IMR-90 (cell line): ENCODE results near the gene GTF2F2. TPM values are rescaled to one million over a fixed set of nuclear protein-coding genes. Genes with fewer than 3 reads are reported as not detected.

ENCODE experiments used
- ATAC-seq: fragments of 200-7000 bp; cut with Tn5 transposase; 2 replicates; pipeline ENCODE4 v1.9.1; 2020; ENCODE audit warnings: low read depth, mild to moderate bottlenecking, moderate library complexity
- BruUV-seq: library from RNA; stranded (reverse); fragments of 400-500 nt; replicated peaks from 2 replicates; lab custom pipeline; 2021; lab: Mats Ljungman, UMichigan
- CTCF ChIA-PET: fragments of 300-600 bp; formaldehyde crosslinking; extraction: SDS; loops from one replicate; lab custom pipeline; 2021; ENCODE audit warnings: antibody characterized with exemption; lab: Yijun Ruan, JAX
- POLR2A ChIA-PET: fragments of 300-600 bp; sonication (Branson Sonifier 250); formaldehyde crosslinking; loops from one replicate; lab custom pipeline; 2022; ENCODE audit warnings: antibody characterized with exemption; ENCODE audit not compliant: unreplicated experiment; lab: Charles Lee
- DNase-seq: peaks from one replicate; pipeline ENCODE4 v3.0.0; 2013
- H2AFZ ChIP-seq: replicated peaks from 2 replicates; pipeline ENCODE3; 2013; ENCODE audit warnings: low read length, mild to moderate bottlenecking; ENCODE audit not compliant: poor library complexity
- H2AK5ac ChIP-seq: 2 replicates; pipeline ENCODE4 v1.6.1; 2013; ENCODE audit warnings: low read depth, low read length, inconsistent platforms
- H2AK9ac ChIP-seq: replicated peaks from 2 replicates; pipeline ENCODE3; 2013; ENCODE audit warnings: mild to moderate bottlenecking, low read depth, low read length, moderate library complexity; ENCODE audit not compliant: poor library complexity
- H2BK120ac ChIP-seq: 2 replicates; pipeline ENCODE4 v1.6.1; 2013; ENCODE audit warnings: low read depth, low read length, inconsistent platforms
- H2BK15ac ChIP-seq: 3 replicates; pipeline ENCODE4 v1.6.1; 2013; ENCODE audit warnings: low read depth, low read length, inconsistent platforms
- H2BK20ac ChIP-seq: 2 replicates; pipeline ENCODE4 v1.6.1; 2013; ENCODE audit warnings: low read depth, mild to moderate bottlenecking, inconsistent platforms, low read length, moderate library complexity
- H2BK5ac ChIP-seq: 2 replicates; pipeline ENCODE4 v1.6.1; 2013; ENCODE audit warnings: mild to moderate bottlenecking, low read depth, low read length, inconsistent platforms; ENCODE audit not compliant: poor library complexity, severe bottlenecking
- H3K14ac ChIP-seq: replicated peaks from 2 replicates; pipeline ENCODE4 v1.6.1; 2013; ENCODE audit warnings: low read depth, low read length, inconsistent platforms
- H3K18ac ChIP-seq: 2 replicates; pipeline ENCODE4 v1.6.1; 2013; ENCODE audit warnings: low read depth, low read length, control low read depth
- H3K23ac ChIP-seq: 2 replicates; pipeline ENCODE4 v1.6.1; 2013; ENCODE audit warnings: low read depth, low read length, inconsistent platforms
- H3K27ac ChIP-seq: 2 replicates; pipeline ENCODE4 v1.5.1; 2013; ENCODE audit warnings: mild to moderate bottlenecking, control low read depth, low read length; ENCODE audit not compliant: insufficient read depth
- H3K27me3 ChIP-seq: 2 replicates; pipeline ENCODE4 v1.6.1; 2013; ENCODE audit warnings: low read length; ENCODE audit not compliant: control insufficient read depth, insufficient read depth
- H3K36me3 ChIP-seq: 2 replicates; pipeline ENCODE4 v1.6.1; 2013; ENCODE audit warnings: low read length, mixed read lengths; ENCODE audit not compliant: control insufficient read depth, insufficient read depth
- H3K4ac ChIP-seq: 2 replicates; pipeline ENCODE4 v1.6.1; 2013; ENCODE audit warnings: low read depth, low read length, inconsistent platforms
- H3K4me1 ChIP-seq: 2 replicates; pipeline ENCODE4 v1.6.1; 2013; ENCODE audit warnings: low read length, mixed read lengths; ENCODE audit not compliant: control insufficient read depth, insufficient read depth
- H3K4me2 ChIP-seq: 2 replicates; pipeline ENCODE4 v1.6.1; 2013; ENCODE audit warnings: low read depth, mild to moderate bottlenecking, control low read depth, low read length, moderate library complexity
- H3K4me3 ChIP-seq: 2 replicates; pipeline ENCODE4 v1.5.1; 2013; ENCODE audit warnings: low read depth, mild to moderate bottlenecking, control low read depth, low read length, moderate library complexity; ENCODE audit not compliant: insufficient read depth
- H3K56ac ChIP-seq: 2 replicates; pipeline ENCODE4 v1.6.1; 2013; ENCODE audit warnings: low read length, inconsistent platforms; ENCODE audit not compliant: insufficient read depth; ENCODE audit errors: extremely low read depth
- H3K79me1 ChIP-seq, 2 experiments: 2 replicates each; pipeline ENCODE4 v1.6.1; 2013; ENCODE audit warnings: low read length in 2 of 2, inconsistent platforms in 1 of 2, low read depth in 1 of 2
- H3K9ac ChIP-seq: 2 replicates; pipeline ENCODE4 v1.6.1; 2013; ENCODE audit warnings: low read depth, low read length, control low read depth
- H3K9me1 ChIP-seq: 2 replicates; pipeline ENCODE4 v1.6.1; 2013; ENCODE audit warnings: low read length, inconsistent platforms; ENCODE audit not compliant: insufficient read depth
- H3K9me3 ChIP-seq: 2 replicates; pipeline ENCODE4 v1.6.1; 2013; ENCODE audit warnings: low read length; ENCODE audit not compliant: control insufficient read depth, insufficient read depth
- H4K20me1 ChIP-seq: 2 replicates; pipeline ENCODE4 v1.6.1; 2013; ENCODE audit warnings: low read length, inconsistent platforms; ENCODE audit not compliant: insufficient read depth
- H4K5ac ChIP-seq: 2 replicates; pipeline ENCODE4 v1.6.1; 2013; ENCODE audit warnings: mild to moderate bottlenecking, low read depth, low read length, control low read depth
- H4K8ac ChIP-seq, 2 experiments: 2 replicates each; pipeline ENCODE4 v1.6.1; 2013; ENCODE audit warnings: low read depth in 2 of 2, low read length in 2 of 2, control low read depth in 1 of 2, inconsistent platforms in 1 of 2
- H4K91ac ChIP-seq: 2 replicates; pipeline ENCODE4 v1.6.1; 2013; ENCODE audit warnings: low read depth, low read length, inconsistent platforms; ENCODE audit not compliant: insufficient read depth
- BHLHE40 ChIP-seq: fragments of 150-350 bp; IDR thresholded peaks from 2 replicates; pipeline ENCODE4 v1.6.1; 2016; ENCODE audit warnings: mild to moderate bottlenecking, low read depth, low read length
- CEBPB ChIP-seq: IDR thresholded peaks from 2 replicates; pipeline ENCODE4 v1.6.1; 2012; ENCODE audit warnings: low read depth, low read length, improper control_type of control experiment
- CHD1 ChIP-seq: IDR thresholded peaks from 2 replicates; pipeline ENCODE4 v1.6.1; 2012; ENCODE audit warnings: low read depth, low read length, improper control_type of control experiment
- FOS ChIP-seq: fragments of 150-350 bp; IDR thresholded peaks from 2 replicates; pipeline ENCODE4 v1.6.1; 2016; ENCODE audit warnings: low read depth, low read length
- MAFK ChIP-seq: IDR thresholded peaks from 2 replicates; pipeline ENCODE4 v1.6.1; 2012; ENCODE audit warnings: low read depth, low read length, improper control_type of control experiment
- MAZ ChIP-seq: IDR thresholded peaks from 2 replicates; pipeline ENCODE4 v1.6.1; 2012; ENCODE audit warnings: low read depth, mild to moderate bottlenecking, low read length, improper control_type of control experiment, moderate library complexity, borderline replicate concordance
- MXI1 ChIP-seq: IDR thresholded peaks from 2 replicates; pipeline ENCODE4 v1.6.1; 2012; ENCODE audit warnings: low read depth, mild to moderate bottlenecking, low read length, moderate library complexity, borderline replicate concordance
- NFE2L2 ChIP-seq: fragments of 150-350 bp; IDR thresholded peaks from 2 replicates; pipeline ENCODE4 v1.6.1; 2016; ENCODE audit warnings: low read depth, mild to moderate bottlenecking, low read length
- POLR2A ChIP-seq: IDR thresholded peaks from 2 replicates; pipeline ENCODE4 v1.6.1; 2012; ENCODE audit warnings: mild to moderate bottlenecking, low read depth, low read length
- RAD21 ChIP-seq: IDR thresholded peaks from 2 replicates; pipeline ENCODE4 v1.6.1; 2012; ENCODE audit warnings: low read length, improper control_type of control experiment
- RFX5 ChIP-seq: IDR thresholded peaks from 2 replicates; pipeline ENCODE4 v1.8.0; 2012; ENCODE audit warnings: low read depth, mild to moderate bottlenecking, low read length, moderate library complexity
- SMC3 ChIP-seq: fragments of 150-350 bp; IDR thresholded peaks from 2 replicates; pipeline ENCODE4 v1.6.1; 2016; ENCODE audit warnings: low read depth, mild to moderate bottlenecking, antibody characterized with exemption, low read length, moderate library complexity
- WGBS, 2 experiments: methylation state at CpG; one replicate each; pipeline versions ENCODE4 v1.1.5 to v1.1.7; 2013; ENCODE audit warnings: missing lambda C conversion rate in 2 of 2; ENCODE audit not compliant: insufficient read length in 1 of 2; ENCODE audit errors: extremely low coverage in 2 of 2; 5-methylcytosine and 5-hydroxymethylcytosine counted together
- dilution Hi-C: fragments of 300-500 bp; cut with HindIII; formaldehyde crosslinking; loops from one replicate; pipeline ENCODE4 v1.14.3; 2018; ENCODE audit warnings: low sequenced_read_pairs; ENCODE audit not compliant: unreplicated experiment
- in situ Hi-C: fragments of 300-500 bp; cut with MboI; formaldehyde crosslinking; loops from 3 replicates; pipeline ENCODE4 v1.14.3; 2019; ENCODE audit warnings: low sequenced_read_pairs, inconsistent platforms, mixed read lengths
- intact Hi-C: fragments of 100-400 bp; cut with micrococcal nuclease; formaldehyde crosslinking; loops from 2 replicates; pipeline ENCODE4 v1.10.0; 2022
- polyA plus RNA-seq, 3 experiments: library from polyadenylated mRNA; depleted of rRNA; stranded (reverse); fragments of >200 nt; gene quantifications; 2 replicates each; pipeline ENCODE4 v1.2.3, GENCODE V29; 2012; ENCODE audit warnings: low replicate concordance in 1 of 3
- total RNA-seq: library from RNA; depleted of rRNA; stranded (reverse); fragments of >200 nt; gene quantifications from 2 replicates; pipeline ENCODE4 v1.2.3, GENCODE V29; 2012
- TF ChIP-seq, protein P1 (sequence below): fragments of 150-350 bp; IDR thresholded peaks from 2 replicates; pipeline ENCODE4 v1.6.1; 2016; ENCODE audit warnings: low read depth, mild to moderate bottlenecking, low read length, moderate library complexity, borderline replicate concordance
- TF ChIP-seq, protein P2 (sequence below): fragments of 150-350 bp; IDR thresholded peaks from 2 replicates; pipeline ENCODE4 v1.6.1; 2017; ENCODE audit warnings: mild to moderate bottlenecking, antibody characterized with exemption, low read length, low read depth
- TF ChIP-seq, protein P3 (sequence below): conservative IDR thresholded peaks from 2 replicates; pipeline ENCODE4 v1.5.1; 2012; ENCODE audit warnings: mild to moderate bottlenecking, low read depth, low read length, improper control_type of control experiment

The GTF2F2 gene
- total and polyA plus RNA-seq, 2 of the 4 experiments (the other 2 are of a cell fraction) = 16.5 to 21.0 TPM

DNA sequence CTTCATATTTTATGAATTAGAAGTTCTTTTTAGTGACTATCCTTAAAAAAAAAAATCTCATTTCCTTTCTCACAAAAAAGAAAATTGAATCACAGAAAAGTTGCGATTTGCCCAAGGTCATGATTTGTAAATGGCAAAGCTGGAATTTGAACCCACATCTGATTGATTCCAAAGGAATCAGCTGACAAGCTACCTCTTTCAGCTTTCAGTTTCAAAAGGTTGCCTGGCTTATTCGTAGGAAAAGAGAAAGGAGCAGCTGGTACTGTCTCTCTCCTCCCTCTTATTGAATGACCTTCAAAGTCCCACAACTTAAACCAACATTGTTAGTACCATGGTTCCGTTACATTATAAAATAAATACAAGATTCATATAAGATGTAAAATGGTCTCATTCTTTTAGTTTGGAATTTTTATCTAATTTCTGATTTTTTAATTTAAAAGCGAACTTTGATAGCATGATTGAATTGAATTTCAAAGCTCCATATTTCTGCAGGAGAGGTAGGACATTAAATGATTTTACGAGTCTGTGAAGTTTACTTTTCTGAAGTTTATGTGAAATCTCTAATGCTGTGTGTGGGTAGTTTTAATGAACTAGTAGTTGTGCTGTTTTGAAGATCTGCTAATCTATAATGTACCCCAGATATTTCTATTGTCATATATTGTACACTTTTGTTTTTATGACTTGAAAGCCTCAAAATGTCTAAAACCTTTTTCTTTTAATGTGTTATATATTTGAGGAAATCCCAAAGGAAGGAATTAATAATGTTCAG lies 99.0 kb downstream of the GTF2F2 start:
- Histone ChIP-seq H2AK5ac (no peak overlapping the region), H2BK5ac (no peak overlapping the region), H3K18ac (no peak overlapping the region), H4K5ac (no peak overlapping the region; the same call in 1 of the 2 replicates), H3K4me3 (no peak overlapping the region), H3K4me1 (peaks cover 2% of the 10 kb centered on the region; the same call in 1 of the 2 replicates), H3K4me2 (no peak overlapping the region; the same call in 1 of the 2 replicates), H4K91ac (no peak overlapping the region), H3K9ac (no peak overlapping the region), H2AK9ac (no peak overlapping the region), H2BK20ac (no peak overlapping the region), H3K79me1 (peaks cover 29 to 37% of the 10 kb centered on the region in 2 experiments), H3K23ac (no peak overlapping the region), H4K8ac (peak overlapping the region in 1 of 2 experiments; percentile 14; a peak in 1 of 4 replicates), H4K20me1 (no peaks in the 10 kb centered on the region), H3K27ac (no peak overlapping the region), H3K56ac (no peak overlapping the region), H3K9me3 (no peaks in the 10 kb centered on the region), H3K9me1 (0 out of 2 replicates have a peak, but pooled peaks cover 2% of the 10 kb centered on the region), H3K36me3 (peaks cover 2% of the 10 kb centered on the region), H2BK120ac (no peak overlapping the region), H3K27me3 (no peaks in the 10 kb centered on the region), H2AFZ (no peak overlapping the region), H3K14ac (no peak overlapping the region), H3K4ac (no peak overlapping the region), H2BK15ac (no peak overlapping the region)
- in situ Hi-C loops (no loop called here), dilution Hi-C loops (no loop called here), intact Hi-C loops (no loop called here)
- POLR2A ChIA-PET = no interaction called here
- no CpG with 5 or more reads among the region's 5 CpGs for WGBS, 2 experiments
- CTCF ChIA-PET = interaction anchor here (0.6 kb wide), 2 partner anchors 11 to 121 kb away, joined by 3 read pairs; no protein-coding TSS in a partner anchor
- DNase-seq = no peak
- TF ChIP-seq NFE2L2 (no peak), MAFK (no peak), SMC3 (no peak), MXI1 (no peak), CHD1 (no peak), POLR2A (no peak), FOS (no peak), RAD21 (no peak), MAZ (no peak), RFX5 (no peak), BHLHE40 (no peak), CEBPB (no peak)
- TF ChIP-seq, protein P1, sequence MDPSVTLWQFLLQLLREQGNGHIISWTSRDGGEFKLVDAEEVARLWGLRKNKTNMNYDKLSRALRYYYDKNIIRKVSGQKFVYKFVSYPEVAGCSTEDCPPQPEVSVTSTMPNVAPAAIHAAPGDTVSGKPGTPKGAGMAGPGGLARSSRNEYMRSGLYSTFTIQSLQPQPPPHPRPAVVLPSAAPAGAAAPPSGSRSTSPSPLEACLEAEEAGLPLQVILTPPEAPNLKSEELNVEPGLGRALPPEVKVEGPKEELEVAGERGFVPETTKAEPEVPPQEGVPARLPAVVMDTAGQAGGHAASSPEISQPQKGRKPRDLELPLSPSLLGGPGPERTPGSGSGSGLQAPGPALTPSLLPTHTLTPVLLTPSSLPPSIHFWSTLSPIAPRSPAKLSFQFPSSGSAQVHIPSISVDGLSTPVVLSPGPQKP = no peak
- TF ChIP-seq, protein P2, sequence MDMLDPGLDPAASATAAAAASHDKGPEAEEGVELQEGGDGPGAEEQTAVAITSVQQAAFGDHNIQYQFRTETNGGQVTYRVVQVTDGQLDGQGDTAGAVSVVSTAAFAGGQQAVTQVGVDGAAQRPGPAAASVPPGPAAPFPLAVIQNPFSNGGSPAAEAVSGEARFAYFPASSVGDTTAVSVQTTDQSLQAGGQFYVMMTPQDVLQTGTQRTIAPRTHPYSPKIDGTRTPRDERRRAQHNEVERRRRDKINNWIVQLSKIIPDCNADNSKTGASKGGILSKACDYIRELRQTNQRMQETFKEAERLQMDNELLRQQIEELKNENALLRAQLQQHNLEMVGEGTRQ = no peak
- TF ChIP-seq, protein P3, sequence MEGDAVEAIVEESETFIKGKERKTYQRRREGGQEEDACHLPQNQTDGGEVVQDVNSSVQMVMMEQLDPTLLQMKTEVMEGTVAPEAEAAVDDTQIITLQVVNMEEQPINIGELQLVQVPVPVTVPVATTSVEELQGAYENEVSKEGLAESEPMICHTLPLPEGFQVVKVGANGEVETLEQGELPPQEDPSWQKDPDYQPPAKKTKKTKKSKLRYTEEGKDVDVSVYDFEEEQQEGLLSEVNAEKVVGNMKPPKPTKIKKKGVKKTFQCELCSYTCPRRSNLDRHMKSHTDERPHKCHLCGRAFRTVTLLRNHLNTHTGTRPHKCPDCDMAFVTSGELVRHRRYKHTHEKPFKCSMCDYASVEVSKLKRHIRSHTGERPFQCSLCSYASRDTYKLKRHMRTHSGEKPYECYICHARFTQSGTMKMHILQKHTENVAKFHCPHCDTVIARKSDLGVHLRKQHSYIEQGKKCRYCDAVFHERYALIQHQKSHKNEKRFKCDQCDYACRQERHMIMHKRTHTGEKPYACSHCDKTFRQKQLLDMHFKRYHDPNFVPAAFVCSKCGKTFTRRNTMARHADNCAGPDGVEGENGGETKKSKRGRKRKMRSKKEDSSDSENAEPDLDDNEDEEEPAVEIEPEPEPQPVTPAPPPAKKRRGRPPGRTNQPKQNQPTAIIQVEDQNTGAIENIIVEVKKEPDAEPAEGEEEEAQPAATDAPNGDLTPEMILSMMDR = no peak
- no peak for ATAC-seq
- no TSS peak for BruUV-seq
